OCI-LY3 (cell line): Measurements from ENCODE around the gene GID4.
"Not testable (repeated sequence)": the region's sequence is repeated elsewhere in the genome, so short reads cannot be mapped to it uniquely, and the experiment has no call there.

ENCODE experiments used
- H2AFZ ChIP-seq: fragments of 200-600, 300-600 bp; shearing (Covaris generic); 2 replicates; pipeline ENCODE4 v1.6.0; 2014; ENCODE audit warnings: antibody characterized with exemption, low read depth, low read length
- H3K27ac ChIP-seq: fragments of 200-600, 300-600 bp; sonication (generic); 2 replicates; pipeline ENCODE4 v1.5.1; 2014; ENCODE audit warnings: mild to moderate bottlenecking, low read length, moderate library complexity, mixed read lengths
- H3K27me3 ChIP-seq: fragments of 200-600, 300-600 bp; sonication (generic); 2 replicates; pipeline ENCODE4 v1.6.1; 2014; ENCODE audit warnings: low read depth, low read length, mixed read lengths
- H3K36me3 ChIP-seq: fragments of 200-600, 300-600 bp; sonication (generic); replicated peaks from 2 replicates; pipeline ENCODE3; 2014; ENCODE audit warnings: low read depth, low read length, mixed read lengths
- H3K4me1 ChIP-seq: fragments of 300-600, 200-600 bp; sonication (generic); 2 replicates; pipeline ENCODE4 v1.6.1; 2014; ENCODE audit warnings: low read length, mixed read lengths
- H3K4me2 ChIP-seq: fragments of 200-600, 300-600 bp; sonication (generic); 2 replicates; pipeline ENCODE4 v1.6.1; 2014; ENCODE audit warnings: low read length, mixed read lengths
- H3K4me3 ChIP-seq: fragments of 300-600, 200-600 bp; sonication (generic); 2 replicates; pipeline ENCODE4 v1.5.1; 2014; ENCODE audit warnings: antibody characterized with exemption, mild to moderate bottlenecking, low read length, moderate library complexity
- H3K79me2 ChIP-seq: fragments of 300-600, 200-600 bp; shearing (Covaris generic); 2 replicates; pipeline ENCODE4 v1.6.1; 2014; ENCODE audit warnings: mild to moderate bottlenecking, low read length, mixed read lengths
- H3K9ac ChIP-seq: fragments of 300-600, 200-600 bp; shearing (Covaris generic); 2 replicates; pipeline ENCODE4 v1.6.0; 2014; ENCODE audit warnings: mild to moderate bottlenecking, low read length, moderate library complexity
- H3K9me3 ChIP-seq: fragments of 200-600, 300-600 bp; shearing (Covaris generic); 2 replicates; pipeline ENCODE4 v1.6.1; 2014; ENCODE audit warnings: low read length, mixed read lengths; ENCODE audit not compliant: insufficient read depth
- H4K20me1 ChIP-seq: fragments of 200-600, 300-600 bp; sonication (generic); 2 replicates; pipeline ENCODE4 v1.6.1; 2016; ENCODE audit warnings: low read length, mixed read lengths; ENCODE audit not compliant: insufficient read depth
- CTCF ChIP-seq: fragments of 200-600, 300-600 bp; sonication (generic); IDR thresholded peaks from 2 replicates; pipeline ENCODE4 v1.5.1; 2014; ENCODE audit warnings: antibody characterized with exemption, low read length, low read depth
- EZH2phosphoT487 ChIP-seq: fragments of 200-600 bp; shearing (Covaris generic); IDR thresholded peaks from 2 replicates; pipeline ENCODE4 v1.6.1; 2018; ENCODE audit warnings: antibody characterized with exemption, mixed run types, low read depth

The GID4 gene

GRCh38 chr17:17993852-17994251 lies 45.4 kb upstream of the GID4 start:
- TF ChIP-seq EZH2phosphoT487 (no peak), CTCF (no peak)
- no peaks in the 10 kb centered on the region for H3K4me1 ChIP-seq
- no peak overlapping the region for H3K4me2 ChIP-seq
- H3K27me3 ChIP-seq, result no peaks in the 10 kb centered on the region
- H3K79me2 ChIP-seq, result no peaks in the 10 kb centered on the region
- no peaks in the 10 kb centered on the region for H3K36me3 ChIP-seq
- no peak overlapping the region for H2AFZ ChIP-seq
- no peak overlapping the region for H3K4me3 ChIP-seq
- H3K27ac ChIP-seq, result no peak overlapping the region
- no peaks in the 10 kb centered on the region for H3K9me3 ChIP-seq
- H4K20me1 ChIP-seq, result no peaks in the 10 kb centered on the region
- no peak overlapping the region for H3K9ac ChIP-seq

GRCh38 chr17:17994271-17995069 lies 44.7 kb upstream of the GID4 start:
- no peak overlapping the region for H3K9ac ChIP-seq
- H3K27me3 ChIP-seq, result no peaks in the 10 kb centered on the region
- no peaks in the 10 kb centered on the region for H3K79me2 ChIP-seq
- TF ChIP-seq CTCF, result 0 out of 2 replicates have a peak, but pooled peaks have one; percentile 9
- TF ChIP-seq EZH2phosphoT487, result no peak
- no peak overlapping the region for H3K4me3 ChIP-seq
- H3K36me3 ChIP-seq, result no peaks in the 10 kb centered on the region
- H3K9me3 ChIP-seq, result no peaks in the 10 kb centered on the region
- no peaks in the 10 kb centered on the region for H4K20me1 ChIP-seq
- H3K4me2 ChIP-seq, result no peak overlapping the region
- H3K27ac ChIP-seq, result no peak overlapping the region
- H2AFZ ChIP-seq, result no peak overlapping the region
- H3K4me1 ChIP-seq, result no peaks in the 10 kb centered on the region

- H3K9me3 ChIP-seq, H3K9ac ChIP-seq, H3K27ac ChIP-seq, H3K4me1 ChIP-seq, H3K36me3 ChIP-seq, H2AFZ ChIP-seq, H3K4me3 ChIP-seq, H4K20me1 ChIP-seq, H3K79me2 ChIP-seq, H3K27me3 ChIP-seq, H3K4me2 ChIP-seq: not testable (repeated sequence)
Measured at GRCh38 chr17:17995887-17996286, 43.3 kb upstream of the GID4 start.

GRCh38 chr17:17998934-17999333 lies 40.3 kb upstream of the GID4 start:
- H3K27me3 ChIP-seq, result no peaks in the 10 kb centered on the region
- TF ChIP-seq CTCF, result no peak
- TF ChIP-seq EZH2phosphoT487, result no peak
- H3K27ac ChIP-seq, result no peak overlapping the region
- H3K36me3 ChIP-seq, result no peaks in the 10 kb centered on the region
- no peaks in the 10 kb centered on the region for H3K79me2 ChIP-seq
- no peak overlapping the region for H3K9ac ChIP-seq
- no peaks in the 10 kb centered on the region for H4K20me1 ChIP-seq
- H3K4me3 ChIP-seq, result no peak overlapping the region
- H3K9me3 ChIP-seq, result no peaks in the 10 kb centered on the region
- H3K4me1 ChIP-seq, result no peaks in the 10 kb centered on the region
- H3K4me2 ChIP-seq, result no peak overlapping the region
- H2AFZ ChIP-seq, result no peak overlapping the region
